DND-41 (cell line): ENCODE results near the gene NAP1L5.

Experiments
- ATAC-seq: fragments of 200-7000 bp; cut with Tn5 transposase; 3 replicates; pipeline ENCODE4 v1.9.1; 2021; ENCODE audit warnings: low read depth; ENCODE audit not compliant: insufficient read depth
- DNase-seq: peaks from one replicate; pipeline ENCODE4 v3.0.0-alpha.2; 2020
- H2AFZ ChIP-seq: 2 replicates; pipeline ENCODE4 v1.6.0; 2012; ENCODE audit warnings: low read depth, low read length
- H3K27ac ChIP-seq: 2 replicates; pipeline ENCODE4 v1.5.1; 2012; ENCODE audit warnings: low read length, inconsistent platforms
- H3K27me3 ChIP-seq: fragments of 200-600 bp; sonication (generic); 2 replicates; pipeline ENCODE4 v1.6.0; 2012; ENCODE audit warnings: low read length, mild to moderate bottlenecking, inconsistent platforms; ENCODE audit not compliant: insufficient read depth, poor library complexity
- H3K36me3 ChIP-seq: 2 replicates; pipeline ENCODE4 v1.5.1; 2012; ENCODE audit warnings: low read length, inconsistent platforms; ENCODE audit not compliant: insufficient read depth
- H3K4me1 ChIP-seq: 2 replicates; pipeline ENCODE4 v1.5.1; 2012; ENCODE audit warnings: mild to moderate bottlenecking, low read length; ENCODE audit not compliant: insufficient read depth
- H3K4me2 ChIP-seq: 2 replicates; pipeline ENCODE4 v1.6.0; 2012; ENCODE audit warnings: mild to moderate bottlenecking, moderate library complexity, low read length, inconsistent platforms; ENCODE audit not compliant: insufficient read depth
- H3K4me3 ChIP-seq, 2 experiments: fragments of 200-600 bp in 1 of 2; shearing (Covaris generic) in 1 of 2; 2 replicates each; pipeline ENCODE4 v1.5.1; 2012 to 2016; ENCODE audit warnings: inconsistent platforms in 2 of 2, low read length in 2 of 2, mild to moderate bottlenecking in 2 of 2, low read depth in 1 of 2, moderate library complexity in 1 of 2
- H3K79me2 ChIP-seq: 2 replicates; pipeline ENCODE4 v1.6.0; 2012; ENCODE audit warnings: low read length, inconsistent platforms; ENCODE audit not compliant: insufficient read depth
- H3K9ac ChIP-seq: 2 replicates; pipeline ENCODE4 v1.6.0; 2012; ENCODE audit warnings: low read depth, mild to moderate bottlenecking, inconsistent platforms, low read length, moderate library complexity
- H3K9me3 ChIP-seq: 2 replicates; pipeline ENCODE4 v1.5.1; 2012; ENCODE audit warnings: low read length, moderate library complexity, mild to moderate bottlenecking, inconsistent platforms; ENCODE audit not compliant: insufficient read depth, severe bottlenecking
- H4K20me1 ChIP-seq: 2 replicates; pipeline ENCODE4 v1.6.0; 2012; ENCODE audit warnings: low read length; ENCODE audit not compliant: insufficient read depth
- CTCF ChIP-seq: IDR thresholded peaks from 2 replicates; pipeline ENCODE4 v1.5.1; 2012; ENCODE audit warnings: borderline replicate concordance, low read length, moderate library complexity, mild to moderate bottlenecking; ENCODE audit not compliant: poor library complexity, severe bottlenecking; ENCODE audit errors: extremely low read depth
- EZH2 ChIP-seq: IDR thresholded peaks from 3 replicates; pipeline ENCODE4 v1.6.1; 2012; ENCODE audit warnings: borderline replicate concordance, low read depth, mild to moderate bottlenecking, moderate library complexity, low read length, inconsistent platforms; ENCODE audit not compliant: severe bottlenecking

Gene NAP1L5

GRCh38 chr4:88722276-88722780 lies 24.7 kb upstream of the NAP1L5 start:
- no peak overlapping the region for H3K4me3 ChIP-seq
- TF ChIP-seq CTCF (no peak), EZH2 (no peak)
- no peaks in the 10 kb centered on the region for H3K27me3 ChIP-seq
- no peak overlapping the region for H3K4me2 ChIP-seq
- DNase-seq (no peak), ATAC-seq (no peak)
- no peak overlapping the region for H3K9ac ChIP-seq
- peaks cover 29% of the 10 kb centered on the region for H3K36me3 ChIP-seq
- H3K9me3 ChIP-seq: peaks cover 6% of the 10 kb centered on the region
- no peak overlapping the region for H2AFZ ChIP-seq
- H3K27ac ChIP-seq: no peak overlapping the region
- H3K4me1 ChIP-seq: no peaks in the 10 kb centered on the region
- H3K79me2 ChIP-seq: no peaks in the 10 kb centered on the region
- H4K20me1 ChIP-seq: no peaks in the 10 kb centered on the region

GRCh38 chr4:88720451-88721428 lies 23.1 kb upstream of the NAP1L5 start:
- peaks cover 32% of the 10 kb centered on the region for H3K36me3 ChIP-seq
- no peak overlapping the region for H3K9ac ChIP-seq
- no peak overlapping the region for H3K4me3 ChIP-seq
- no peak overlapping the region for H3K27ac ChIP-seq
- H3K4me1 ChIP-seq: no peaks in the 10 kb centered on the region
- H2AFZ ChIP-seq: no peak overlapping the region
- no peaks in the 10 kb centered on the region for H4K20me1 ChIP-seq
- peaks cover 14% of the 10 kb centered on the region for H3K9me3 ChIP-seq
- no peaks in the 10 kb centered on the region for H3K27me3 ChIP-seq
- ATAC-seq (no peak), DNase-seq (no peak)
- H3K79me2 ChIP-seq: no peaks in the 10 kb centered on the region
- no peak for TF ChIP-seq EZH2
- TF ChIP-seq CTCF: no peak
- no peak overlapping the region for H3K4me2 ChIP-seq

GRCh38 chr4:88719381-88719780 lies 21.8 kb upstream of the NAP1L5 start:
- Histone ChIP-seq H3K4me3 (no peak overlapping the region), H3K9me3 (peaks cover 14% of the 10 kb centered on the region), H2AFZ (no peak overlapping the region), H3K27ac (no peak overlapping the region), H3K4me2 (no peak overlapping the region), H3K27me3 (no peaks in the 10 kb centered on the region), H4K20me1 (no peaks in the 10 kb centered on the region), H3K79me2 (no peaks in the 10 kb centered on the region), H3K36me3 (peaks cover 32% of the 10 kb centered on the region), H3K4me1 (no peaks in the 10 kb centered on the region), H3K9ac (no peak overlapping the region)
- DNase-seq (no peak), ATAC-seq (no peak)
- TF ChIP-seq CTCF (no peak), EZH2 (no peak)
